SK-N-SH treated with all-trans-retinoic acid at 6 μM for 48 hours (cell line): ENCODE measurements around the gene LTO1.

Experiments
- ATAC-seq: fragments of 200-7000 bp; cut with Tn5 transposase; 3 replicates; pipeline ENCODE4 v1.9.1; 2020; ENCODE audit warnings: mild to moderate bottlenecking, moderate library complexity
- ARNTL ChIP-seq: fragments of 450-650 bp; formaldehyde crosslinking; IDR thresholded peaks from 2 replicates; pipeline ENCODE4 v1.5.0; 2020; ENCODE audit warnings: low read depth, mild to moderate bottlenecking, moderate library complexity, borderline replicate concordance
- CREB5 ChIP-seq: fragments of 250-450 bp; sonication (Bioruptor Pico); IDR thresholded peaks from 2 replicates; pipeline ENCODE4 v1.5.1; 2020; ENCODE audit warnings: low read depth, mild to moderate bottlenecking, moderate library complexity
- CSDC2 ChIP-seq: fragments of 250-450 bp; sonication (Bioruptor Pico); IDR thresholded peaks from 2 replicates; pipeline ENCODE4 v1.5.0; 2020; ENCODE audit warnings: mild to moderate bottlenecking, moderate library complexity
- CSRNP3 ChIP-seq: fragments of 250-450 bp; sonication (Bioruptor Pico); IDR thresholded peaks from 2 replicates; pipeline ENCODE4 v1.5.1; 2021; ENCODE audit warnings: mild to moderate bottlenecking, moderate library complexity
- ESRRG ChIP-seq: fragments of 250-450 bp; sonication (Bioruptor Pico); IDR thresholded peaks from 2 replicates; pipeline ENCODE4 v1.6.1; 2021; ENCODE audit warnings: mild to moderate bottlenecking
- GLIS3 ChIP-seq: fragments of 250-450 bp; sonication (Bioruptor Pico); IDR thresholded peaks from 2 replicates; pipeline ENCODE4 v1.5.0; 2020; ENCODE audit warnings: mild to moderate bottlenecking, moderate library complexity
- ISL1 ChIP-seq: fragments of 250-450 bp; sonication (Bioruptor Pico); IDR thresholded peaks from 2 replicates; pipeline ENCODE4 v2.1.2; 2022; ENCODE audit warnings: mild to moderate bottlenecking, moderate library complexity
- PATZ1 ChIP-seq: fragments of 250-450 bp; sonication (Bioruptor Pico); IDR thresholded peaks from 2 replicates; pipeline ENCODE4 v1.8.0; 2020; ENCODE audit warnings: mild to moderate bottlenecking, moderate library complexity, borderline replicate concordance
- POU6F1 ChIP-seq: fragments of 250-450 bp; sonication (Bioruptor Pico); IDR thresholded peaks from 2 replicates; pipeline ENCODE4 v1.8.0; 2021; ENCODE audit warnings: low read depth, mild to moderate bottlenecking, moderate library complexity, borderline replicate concordance
- RARB ChIP-seq: fragments of 250-450 bp; sonication (Bioruptor Pico); IDR thresholded peaks from 2 replicates; pipeline ENCODE4 v1.8.0; 2021; ENCODE audit warnings: mild to moderate bottlenecking, moderate library complexity
- SNAI2 ChIP-seq: fragments of 250-450 bp; sonication (Bioruptor Pico); IDR thresholded peaks from 2 replicates; pipeline ENCODE4 v1.5.0; 2020; ENCODE audit warnings: mild to moderate bottlenecking, moderate library complexity
- TCF4 ChIP-seq: fragments of 250-450 bp; sonication (Bioruptor Pico); IDR thresholded peaks from 2 replicates; pipeline ENCODE4 v1.8.0; 2021; ENCODE audit warnings: mild to moderate bottlenecking, moderate library complexity, borderline replicate concordance
- TOX ChIP-seq: fragments of 250-450 bp; sonication (Bioruptor Pico); IDR thresholded peaks from 2 replicates; pipeline ENCODE4 v1.8.0; 2021; ENCODE audit warnings: mild to moderate bottlenecking, moderate library complexity, borderline replicate concordance
- TSHZ2 ChIP-seq: fragments of 250-450 bp; sonication (Bioruptor Pico); IDR thresholded peaks from 2 replicates; pipeline ENCODE4 v1.5.0; 2020; ENCODE audit warnings: mild to moderate bottlenecking, moderate library complexity
- ZFP30 ChIP-seq: fragments of 450-650 bp; formaldehyde crosslinking; IDR thresholded peaks from 2 replicates; pipeline ENCODE4 v1.5.0; 2022; ENCODE audit warnings: mild to moderate bottlenecking, moderate library complexity
- ZNF565 ChIP-seq: fragments of 450-650 bp; formaldehyde crosslinking; conservative IDR thresholded peaks from 2 replicates; pipeline ENCODE4 v1.5.0; 2020; ENCODE audit warnings: low read depth, mild to moderate bottlenecking, moderate library complexity
- ZNF70 ChIP-seq: fragments of 450-650 bp; formaldehyde crosslinking; IDR thresholded peaks from 2 replicates; pipeline ENCODE4 v1.5.0; 2020; ENCODE audit warnings: mild to moderate bottlenecking, moderate library complexity

Gene LTO1

GRCh38 chr11:69670158-69670845 is 4.9 kb downstream of the LTO1 start:
- ATAC-seq = peak; percentile 76
- TF ChIP-seq ZFP30 (CRISPR knock-in tag) (no peak), SNAI2 (CRISPR knock-in tag) (no peak), GLIS3 (CRISPR knock-in tag) (no peak)

GRCh38 chr11:69669486-69669885 is 5.7 kb downstream of the LTO1 start:
- no peak for ATAC-seq
- TF ChIP-seq CSRNP3 (CRISPR knock-in tag) (no peak), RARB (no peak), ZNF70 (CRISPR knock-in tag) (no peak), ISL1 (no peak), ARNTL (no peak), ESRRG (CRISPR knock-in tag) (no peak), PATZ1 (CRISPR knock-in tag) (no peak), ZFP30 (CRISPR knock-in tag) (no peak), TOX (no peak)

GRCh38 chr11:69667619-69668604 is 7.2 kb downstream of the LTO1 start:
- TF ChIP-seq ZNF70 (CRISPR knock-in tag) (no peak), CREB5 (CRISPR knock-in tag) (no peak), CSDC2 (no peak), PATZ1 (CRISPR knock-in tag) (no peak), GLIS3 (CRISPR knock-in tag) (no peak), ZNF565 (CRISPR knock-in tag) (no peak)
- ATAC-seq = no peak

GRCh38 chr11:69666752-69667536 is 8.2 kb downstream of the LTO1 start:
- TF ChIP-seq PATZ1 (CRISPR knock-in tag) = no peak
- no peak for TF ChIP-seq TOX
- TF ChIP-seq TCF4 (CRISPR knock-in tag) = no peak
- TF ChIP-seq CREB5 (CRISPR knock-in tag) = no peak
- no peak for TF ChIP-seq TSHZ2 (CRISPR knock-in tag)
- no peak for TF ChIP-seq POU6F1 (CRISPR knock-in tag)
- no peak for TF ChIP-seq CSDC2
- ATAC-seq = no peak
